ENCODE measurements around the gene HTT-AS.

The HTT-AS gene

GRCh38 chr4:3025881-3026280 lies 48.5 kb downstream of the HTT-AS start:
- no peak for DNase-seq

GRCh38 chr4:3022651-3023050 lies 51.7 kb downstream of the HTT-AS start:
- DNase-seq = no peak

GRCh38 chr4:3022112-3022511 lies 52.2 kb downstream of the HTT-AS start:
- no peak for DNase-seq

- DNase-seq = peak; percentile 26
Measured at GRCh38 chr4:3021627-3022026, 52.7 kb downstream of the HTT-AS start.

GRCh38 chr4:3021127-3021526 lies 53.2 kb downstream of the HTT-AS start:
- DNase-seq = no peak

- DNase-seq = no peak
Measured at GRCh38 chr4:3019145-3019846, 55.0 kb downstream of the HTT-AS start.

- DNase-seq = no peak
Measured at GRCh38 chr4:3017504-3017903, 56.8 kb downstream of the HTT-AS start.

GRCh38 chr4:3016961-3017360 lies 57.4 kb downstream of the HTT-AS start:
- DNase-seq = no peak

- peak; percentile 64 for DNase-seq
Measured at GRCh38 chr4:3013839-3014350, 60.4 kb downstream of the HTT-AS start.
